HG03520 (cell line): ENCODE results near the gene PTPRN2.

Source experiments
- ATAC-seq: cut with Tn5 transposase; IDR thresholded peaks from one replicate; pipeline ENCODE4 v1.9.1; 2021; ENCODE audit warnings: mild to moderate bottlenecking, moderate library complexity; ENCODE audit not compliant: unreplicated experiment

Gene PTPRN2

DNA sequence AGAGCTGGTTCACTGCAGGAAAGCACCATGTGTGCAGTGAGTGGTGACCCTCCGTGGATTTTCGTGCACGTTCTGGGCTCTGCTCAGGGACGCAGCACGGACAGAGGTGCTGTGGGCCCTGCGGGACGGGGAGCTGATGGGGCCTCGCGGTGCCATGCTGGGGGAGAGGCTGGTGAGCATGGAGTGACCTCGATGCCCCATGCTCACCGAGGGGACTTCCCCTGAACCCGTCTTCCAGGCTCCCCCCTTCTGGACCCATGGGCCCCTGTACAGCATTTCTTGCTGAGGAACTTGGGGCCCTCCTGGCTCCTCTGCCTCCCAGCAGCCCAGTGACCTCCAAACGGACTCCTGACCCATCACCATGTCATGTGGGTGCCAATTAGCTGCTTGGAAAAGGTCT is 997.1 kb downstream of the PTPRN2 start:
- ATAC-seq: no peak

DNA sequence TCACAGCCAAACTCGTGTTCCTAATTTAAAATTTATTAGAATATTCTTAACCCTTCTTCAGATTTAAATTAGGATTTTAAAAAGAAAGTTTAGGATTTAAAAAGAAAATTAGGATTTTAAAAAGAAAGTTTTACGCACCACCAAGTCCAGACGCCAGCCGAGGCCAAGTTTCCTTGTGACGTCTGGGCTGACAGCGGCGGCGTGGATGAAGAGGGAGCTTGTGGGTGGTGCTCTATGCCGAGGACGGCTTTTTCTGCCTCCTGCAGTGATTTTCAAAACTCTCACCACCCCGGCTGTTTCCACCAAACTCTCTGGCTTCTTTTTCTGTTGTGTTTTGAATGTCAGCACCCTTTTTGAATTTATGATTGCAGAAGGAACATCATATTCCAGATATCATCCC is 997.9 kb downstream of the PTPRN2 start:
- no peak for ATAC-seq

DNA sequence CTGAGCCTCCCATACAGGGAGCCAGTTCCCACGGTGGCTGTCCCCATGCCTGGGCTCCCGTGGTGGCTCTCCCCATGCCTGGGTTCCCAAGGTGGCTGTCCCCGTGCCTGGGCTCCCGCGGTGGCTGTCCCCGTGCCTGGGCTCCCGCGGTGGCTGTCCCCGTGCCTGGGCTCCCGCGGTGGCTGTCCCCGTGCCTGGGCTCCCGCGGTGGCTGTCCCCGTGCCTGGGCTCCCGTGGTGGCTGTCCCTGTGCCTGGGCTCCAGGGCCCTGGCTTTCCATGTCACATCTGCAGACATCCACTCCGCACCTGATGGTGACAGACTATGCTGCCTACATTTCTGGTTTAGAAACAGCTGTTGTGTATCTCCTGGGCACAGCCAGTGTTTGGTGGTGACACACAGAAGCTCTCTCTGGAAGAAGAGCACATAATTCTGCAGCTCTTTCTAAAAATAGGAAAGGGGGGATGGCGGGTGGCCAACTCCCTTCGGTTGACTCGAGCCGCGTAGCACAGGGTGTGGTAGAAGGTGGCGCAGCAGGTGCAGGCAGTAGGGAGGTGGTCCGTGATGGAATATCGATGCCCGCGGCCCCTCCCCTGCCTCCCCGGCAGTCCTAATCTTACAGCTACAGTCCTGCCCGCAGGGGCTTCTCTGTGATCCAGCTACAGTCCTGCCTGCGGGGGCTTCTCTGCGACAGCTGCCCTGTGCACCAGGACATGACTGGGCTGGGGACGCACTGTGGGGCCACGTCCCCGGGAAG is 999.6 kb downstream of the PTPRN2 start:
- ATAC-seq: no peak

GRCh38 chr7:157587051-157587804 is 1000.4 kb downstream of the PTPRN2 start:
- ATAC-seq: no peak

DNA sequence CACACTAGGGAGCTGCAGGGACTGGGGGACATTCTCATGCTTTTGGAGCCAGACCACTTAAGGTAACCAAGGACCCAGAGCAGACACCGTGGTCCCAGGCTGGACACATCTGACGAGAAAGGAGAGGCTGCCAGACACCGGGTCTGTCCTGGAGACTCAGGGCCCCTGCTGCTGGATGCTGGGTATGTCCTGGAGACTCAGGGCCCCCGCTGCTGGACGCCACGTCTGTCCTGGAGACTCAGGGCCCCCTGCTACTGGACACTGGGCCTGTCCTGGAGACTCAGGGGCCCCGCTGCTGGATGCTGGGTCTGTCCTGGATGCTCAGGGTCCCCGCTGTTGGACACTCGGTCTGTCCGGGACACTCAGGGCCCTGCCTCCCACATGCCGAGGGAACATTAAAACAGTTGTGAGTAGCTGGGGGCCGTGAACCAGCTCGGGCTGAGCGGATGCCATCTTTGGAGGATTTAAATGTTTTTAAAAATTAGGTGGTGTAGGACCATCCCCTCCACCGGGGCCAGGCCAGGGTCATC is 1001.1 kb downstream of the PTPRN2 start:
- no peak for ATAC-seq

DNA sequence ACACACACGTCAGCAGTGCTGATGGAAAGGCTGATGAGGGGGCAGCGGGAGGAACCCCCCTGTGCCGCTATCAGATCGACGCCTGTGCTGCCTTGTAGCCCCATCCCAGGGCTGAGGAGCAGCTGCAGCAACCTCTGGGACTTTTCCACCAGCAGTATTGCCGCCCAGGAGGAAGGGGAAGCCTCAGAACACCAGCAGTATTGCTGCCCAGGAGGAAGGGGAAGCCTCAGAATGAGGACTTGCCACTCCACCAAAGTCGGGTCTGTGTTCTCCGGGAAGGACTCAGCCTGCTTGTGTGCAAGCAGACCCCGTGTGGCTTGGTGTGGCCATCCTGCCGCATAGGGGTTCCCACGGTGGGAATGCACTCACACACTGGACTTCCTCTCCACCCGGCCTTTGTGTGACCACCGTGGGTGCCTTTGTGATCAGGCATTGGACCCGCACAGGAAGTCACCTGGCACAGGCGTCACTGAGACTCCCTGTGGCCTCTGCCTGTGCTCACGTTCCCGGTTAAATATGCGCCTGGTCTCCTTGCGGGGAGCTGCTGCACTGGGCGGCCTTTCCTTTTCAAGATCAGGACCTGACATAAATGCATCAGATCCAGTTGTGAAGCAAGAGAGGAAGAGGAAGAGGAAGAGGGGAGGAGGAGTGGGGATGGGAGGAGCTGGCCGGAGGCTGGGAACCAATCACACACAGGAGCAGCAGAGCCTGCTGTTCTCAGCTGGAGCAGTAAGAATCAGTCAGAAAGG is 1002.3 kb downstream of the PTPRN2 start:
- ATAC-seq: no peak

GRCh38 chr7:157584420-157584819 is 1003.2 kb downstream of the PTPRN2 start:
- no peak for ATAC-seq

DNA sequence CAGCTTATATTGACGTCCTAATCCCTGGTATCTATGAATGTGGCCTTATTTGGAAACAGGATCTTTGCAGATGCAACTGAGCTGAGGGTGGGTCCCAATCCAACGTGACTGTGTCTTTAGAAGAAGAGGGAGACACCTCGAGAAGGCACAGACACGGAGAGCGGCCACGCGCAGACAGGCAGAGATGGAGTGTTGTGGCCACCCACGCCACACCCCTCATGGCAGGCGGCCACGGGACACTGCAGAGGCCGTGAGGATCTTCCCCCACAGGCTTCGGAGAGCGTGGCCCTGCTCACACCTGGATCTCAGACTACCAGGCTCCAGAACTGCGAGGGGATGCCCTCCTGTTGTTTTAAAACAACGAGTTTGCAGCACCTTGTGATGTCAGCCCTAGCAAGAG is 1005.9 kb downstream of the PTPRN2 start:
- ATAC-seq: no peak

GRCh38 chr7:157580324-157580723 is 1007.3 kb downstream of the PTPRN2 start:
- no peak for ATAC-seq

GRCh38 chr7:157579425-157579824 is 1008.2 kb downstream of the PTPRN2 start:
- ATAC-seq: no peak

DNA sequence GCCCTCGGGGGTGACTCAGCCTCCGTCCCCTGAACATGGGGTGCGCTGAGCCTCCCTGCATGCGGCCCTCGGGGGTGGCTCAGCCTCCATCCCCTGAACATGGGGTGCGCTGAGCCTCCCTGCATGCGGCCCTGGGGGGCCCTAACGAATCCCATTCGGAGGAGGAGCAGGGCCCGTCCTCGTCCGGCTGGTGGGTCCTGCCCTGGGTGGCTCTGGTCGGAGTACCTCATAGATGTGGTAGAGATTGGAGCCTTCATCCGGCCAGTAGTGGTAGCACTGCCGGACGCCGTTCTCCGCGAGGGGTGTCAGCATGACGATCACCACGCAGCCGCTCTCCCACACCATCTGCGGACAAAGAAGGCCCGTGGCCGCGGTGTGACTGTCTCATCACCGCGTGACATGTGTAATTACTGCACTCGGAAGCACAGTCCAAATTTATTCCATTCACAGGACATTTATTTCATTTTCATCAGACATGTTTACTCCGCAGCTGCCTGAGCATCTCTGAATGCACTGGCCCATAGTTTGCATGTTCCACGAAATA is 1009.8 kb downstream of the PTPRN2 start:
- no peak for ATAC-seq

- no peak for ATAC-seq
These were observed 1010.6 kb downstream of the PTPRN2 start for GRCh38 chr7:157577061-157577460.

GRCh38 chr7:157576415-157576814 is 1011.2 kb downstream of the PTPRN2 start:
- no peak for ATAC-seq

DNA sequence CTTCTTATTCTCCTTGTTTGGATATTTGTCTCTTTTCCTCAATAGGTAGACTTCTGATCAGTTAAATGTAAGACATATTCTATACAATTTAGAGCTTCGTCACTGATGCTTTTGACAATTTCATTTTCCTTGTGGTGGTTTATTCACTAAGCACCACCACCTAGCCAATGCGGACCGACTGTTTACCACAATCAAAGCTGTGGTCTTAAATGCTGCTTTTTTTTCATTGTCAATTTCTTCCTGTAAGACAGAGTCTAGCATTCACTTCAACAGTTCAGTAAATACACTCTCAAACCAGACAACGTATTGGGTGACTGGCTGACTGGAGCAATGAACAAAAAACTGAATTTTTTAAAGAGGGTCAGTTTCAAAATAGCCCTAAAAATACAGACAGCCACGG is 1011.8 kb downstream of the PTPRN2 start:
- no peak for ATAC-seq

- no peak for ATAC-seq
These were observed 1012.6 kb downstream of the PTPRN2 start for GRCh38 chr7:157574914-157575586.

GRCh38 chr7:157574120-157574825 is 1013.4 kb downstream of the PTPRN2 start:
- ATAC-seq: no peak

DNA sequence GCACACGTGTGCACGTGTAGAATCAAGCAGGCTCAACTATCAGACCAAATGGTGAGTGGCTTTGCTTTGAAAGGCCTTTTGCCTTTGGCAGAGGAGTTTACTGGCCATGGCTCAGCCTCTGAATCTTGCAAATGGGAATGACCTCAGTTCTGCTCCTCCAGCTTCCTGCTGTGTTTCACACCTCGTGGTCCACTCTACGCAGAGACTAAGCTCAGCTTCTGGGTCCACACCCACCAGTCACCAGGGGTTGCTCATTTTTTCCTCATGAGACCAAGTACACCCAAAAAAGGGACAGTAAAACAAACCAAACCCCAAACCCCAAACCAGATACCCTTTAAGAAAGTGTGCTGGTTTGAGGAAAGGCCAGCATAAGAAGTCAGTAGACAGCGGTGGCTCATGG is 1014.4 kb downstream of the PTPRN2 start:
- no peak for ATAC-seq

DNA sequence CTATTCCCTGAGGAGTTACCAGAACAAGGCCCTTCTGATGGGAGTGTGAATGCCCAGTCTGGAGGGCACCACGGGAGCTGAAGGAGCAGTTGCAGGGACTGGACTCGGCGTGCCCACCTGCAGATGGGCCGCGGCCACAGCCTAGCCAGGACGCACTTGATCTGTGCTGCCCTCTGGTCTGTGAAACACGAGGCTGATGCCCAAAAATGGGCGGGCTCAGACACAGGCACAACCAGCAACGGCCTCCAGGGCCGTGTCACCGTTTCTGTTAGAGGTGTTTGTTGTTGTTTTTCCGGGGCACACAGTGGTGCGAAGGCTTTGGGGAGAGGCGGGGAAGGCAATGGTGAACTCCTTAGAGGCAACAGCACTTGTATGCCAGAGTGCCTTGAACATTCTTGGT is 1015.0 kb downstream of the PTPRN2 start:
- ATAC-seq: no peak

DNA sequence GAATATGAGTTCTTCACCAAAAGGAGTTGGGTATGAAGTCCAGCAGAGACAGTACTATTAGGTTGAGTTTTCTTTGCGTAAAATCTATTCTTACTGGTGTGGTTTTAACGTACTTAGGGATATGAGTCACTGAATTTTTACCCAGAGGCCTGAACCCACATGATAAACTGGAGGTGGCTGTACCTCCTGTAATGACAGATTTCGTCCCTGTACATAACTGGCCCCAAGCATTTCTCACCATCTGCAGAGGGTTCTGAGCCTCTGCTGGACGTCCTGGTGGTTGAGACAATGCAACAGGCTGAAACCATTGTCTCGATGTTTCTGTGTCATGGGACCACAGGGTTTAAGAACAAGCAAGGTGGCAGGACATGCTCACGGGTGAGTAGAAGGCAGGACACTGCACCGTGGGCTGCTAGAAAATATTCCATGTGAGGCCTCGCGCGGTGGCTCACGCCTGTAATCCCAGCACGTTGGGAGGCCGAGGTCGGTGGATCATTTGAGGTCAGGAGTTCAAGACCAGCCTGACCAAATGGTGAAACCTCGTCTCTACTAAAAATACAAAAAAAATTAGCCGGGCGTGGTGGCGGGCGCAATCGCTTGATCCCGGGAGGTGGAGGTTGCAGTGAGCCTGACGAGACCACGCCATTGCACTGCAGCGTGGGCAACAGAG is 1017.0 kb downstream of the PTPRN2 start:
- ATAC-seq: no peak
